ENCODE results near the gene CNTNAP2.

The CNTNAP2 gene

DNA sequence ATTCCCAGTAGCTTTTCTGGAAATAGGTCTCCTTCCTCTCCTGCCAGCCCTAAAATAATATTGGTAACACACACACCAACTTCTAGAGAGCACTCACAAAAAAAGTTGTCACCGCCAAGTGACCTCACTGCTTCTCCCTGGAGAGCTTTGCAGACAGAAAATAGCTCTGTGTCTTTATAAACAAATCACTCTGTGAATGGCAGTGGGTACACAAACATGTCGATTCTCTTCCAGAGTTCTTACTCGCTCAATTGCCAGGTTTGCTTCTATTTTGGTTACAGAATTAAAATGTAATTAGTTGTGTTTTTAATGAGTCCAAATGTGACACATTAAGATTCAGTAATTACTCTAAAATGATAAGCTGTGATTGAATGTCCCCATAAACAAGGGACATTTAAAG, 1824.8 kb downstream of the CNTNAP2 start:
- no peak for DNase-seq (ENCODE audit: low read depth)

DNA sequence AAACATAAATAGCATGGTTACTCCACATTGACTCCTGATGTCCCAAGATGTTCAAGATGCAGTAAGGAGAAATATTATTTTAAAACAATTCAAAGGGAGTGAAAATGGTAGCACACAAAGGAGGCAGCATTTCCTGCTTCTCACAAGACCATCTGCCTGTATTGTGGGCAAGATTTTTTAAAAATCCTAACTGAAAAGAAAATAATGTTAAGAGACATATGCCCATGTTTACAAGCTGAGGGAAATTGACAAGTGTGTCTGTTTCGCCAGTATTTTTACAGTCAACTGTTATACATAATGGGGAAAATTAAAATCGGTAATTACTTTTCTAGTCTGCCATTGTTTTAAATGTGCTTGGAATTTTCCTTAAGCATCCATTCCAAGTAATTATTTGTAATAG, 1827.7 kb downstream of the CNTNAP2 start:
- DNase-seq (ENCODE audit: low read depth): no peak

- no peak for DNase-seq (ENCODE audit: low read depth)
Measured at GRCh38 chr7:147952918-147953317, 1836.3 kb downstream of the CNTNAP2 start.

- no peak for DNase-seq (ENCODE audit: low read depth)
Measured at GRCh38 chr7:147968046-147968610, 1851.5 kb downstream of the CNTNAP2 start.

DNA sequence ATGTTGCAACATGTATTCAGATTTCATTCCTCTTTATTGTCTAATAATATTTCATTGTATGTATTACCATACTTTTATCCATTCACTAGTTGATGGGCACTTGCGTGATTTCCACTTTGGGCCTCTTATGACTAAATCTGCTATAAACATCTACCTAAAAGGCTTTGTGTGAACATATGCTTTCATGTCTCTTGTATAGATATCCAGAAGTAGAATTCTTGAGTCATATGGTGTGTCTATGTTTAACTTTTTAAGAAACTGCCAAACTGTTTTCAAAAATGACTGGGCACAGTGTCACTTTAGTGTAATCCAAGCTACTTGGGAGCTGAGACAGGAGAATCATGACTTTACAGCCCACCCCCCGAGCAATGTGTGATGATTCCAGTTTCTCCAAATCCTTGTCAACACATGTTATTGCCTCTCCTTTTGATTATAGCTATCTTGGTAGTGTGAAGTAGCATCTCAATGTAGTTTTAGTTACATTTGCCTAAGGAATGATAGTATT, 1855.1 kb downstream of the CNTNAP2 start:
- no peak for DNase-seq (ENCODE audit: low read depth)

DNA sequence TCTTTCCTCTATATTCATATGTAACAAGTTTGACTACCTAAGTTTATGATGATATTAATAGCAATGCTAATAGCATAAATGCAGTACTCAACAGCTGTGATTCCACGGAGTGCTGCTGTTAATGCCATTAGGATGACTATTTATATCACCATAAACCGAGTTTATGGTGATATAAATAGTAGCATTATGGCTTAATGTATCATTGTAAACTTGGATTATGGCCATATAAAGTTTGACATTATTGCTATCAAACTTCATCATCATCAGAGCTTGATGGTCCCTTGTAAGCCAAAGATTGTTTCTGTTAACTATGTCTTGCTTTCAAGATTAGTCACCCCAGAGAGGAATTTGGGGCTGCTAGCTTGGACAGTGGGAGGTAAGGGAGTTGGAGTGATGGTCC, 1861.6 kb downstream of the CNTNAP2 start:
- DNase-seq (ENCODE audit: low read depth): no peak

- no peak for DNase-seq (ENCODE audit: low read depth)
Measured at GRCh38 chr7:147978651-147979050, 1862.0 kb downstream of the CNTNAP2 start.

DNA sequence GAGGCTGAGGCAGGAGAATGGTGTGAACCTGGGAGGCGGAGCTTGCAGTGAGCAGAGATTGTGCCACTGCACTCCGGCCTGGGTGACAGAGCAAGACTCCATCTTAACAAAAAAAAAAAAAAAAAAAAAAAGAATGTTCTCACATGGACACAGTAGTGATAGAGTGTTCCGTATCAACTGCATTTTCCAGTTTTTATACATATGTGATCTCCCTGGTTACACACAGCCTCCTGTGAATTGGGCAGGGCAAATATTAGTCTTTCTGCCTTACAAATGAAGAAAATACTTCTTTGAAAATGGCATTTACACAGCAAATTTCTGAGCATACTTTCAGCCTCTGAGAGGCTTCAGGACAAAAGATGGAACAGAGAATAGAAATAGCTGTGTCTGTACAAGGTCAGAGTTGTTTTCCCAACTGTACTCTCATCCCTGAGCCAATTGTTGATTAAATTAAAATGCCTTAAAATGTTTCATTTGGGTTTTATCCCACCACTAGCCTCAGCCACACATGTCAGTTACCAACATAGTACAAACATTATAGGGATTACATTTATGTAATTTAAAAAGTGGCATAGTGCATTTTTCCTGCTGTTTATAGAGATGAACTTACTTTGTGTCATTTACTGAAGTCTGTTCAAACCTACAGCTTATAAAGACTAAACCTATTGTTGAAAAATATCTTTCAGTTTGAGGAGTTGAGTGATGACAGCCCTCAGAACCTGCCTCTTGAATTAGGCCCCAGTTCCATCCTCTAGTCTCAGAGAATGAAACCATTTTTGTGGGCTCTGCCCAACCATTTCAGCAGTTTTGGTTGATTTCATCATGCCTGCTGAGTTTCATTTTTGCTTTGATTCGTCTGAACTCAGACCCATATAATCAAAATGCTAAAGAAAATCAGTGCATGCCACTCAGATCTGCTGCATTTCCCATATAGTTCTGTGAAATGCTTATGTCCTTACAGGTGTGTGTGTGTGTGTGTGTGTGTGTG, 1864.5 kb downstream of the CNTNAP2 start:
- no peak for DNase-seq (ENCODE audit: low read depth)

DNA sequence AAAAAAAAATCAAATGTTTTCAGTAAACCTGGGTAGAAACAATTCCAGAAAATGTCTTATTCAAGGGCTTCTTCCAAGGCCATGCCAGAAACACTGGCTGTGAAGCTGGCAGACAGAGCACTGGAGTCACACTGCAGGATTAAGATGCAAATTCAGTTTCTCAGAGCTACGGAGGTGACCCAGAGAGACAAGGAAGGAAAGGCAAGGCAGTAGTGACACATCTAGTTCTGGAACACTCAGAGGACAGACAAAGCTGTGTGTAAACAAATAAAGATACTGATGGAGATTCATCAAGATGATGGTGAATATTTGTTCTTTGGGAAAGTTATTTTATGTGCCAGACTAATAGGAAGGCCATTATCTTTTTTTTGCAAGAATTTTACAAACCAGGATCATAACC, 1865.7 kb downstream of the CNTNAP2 start:
- DNase-seq (ENCODE audit: low read depth): no peak

- no peak for DNase-seq (ENCODE audit: low read depth)
Measured at GRCh38 chr7:147984265-147984664, 1867.7 kb downstream of the CNTNAP2 start.

GRCh38 chr7:147990079-147990478, 1873.5 kb downstream of the CNTNAP2 start:
- no peak for DNase-seq (ENCODE audit: low read depth)

DNA sequence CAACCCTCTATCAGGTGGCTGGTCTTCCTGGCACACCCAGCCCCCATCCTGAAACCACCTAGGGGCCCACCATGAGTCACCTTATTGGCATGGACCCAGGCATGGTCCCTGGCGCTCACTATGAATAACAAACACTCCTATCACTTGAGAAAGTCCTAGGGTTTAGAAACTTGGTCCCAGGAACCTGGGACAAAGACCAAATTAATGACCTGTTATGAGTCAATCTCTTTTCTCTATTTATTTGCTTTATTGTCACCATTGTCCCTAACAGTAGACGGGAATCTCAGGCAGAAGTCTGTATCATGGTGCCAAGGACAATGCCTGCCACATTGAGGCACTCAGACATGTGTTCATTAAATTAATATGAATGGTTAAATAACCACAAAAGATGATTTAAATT, 1874.3 kb downstream of the CNTNAP2 start:
- no peak for DNase-seq (ENCODE audit: low read depth)

DNA sequence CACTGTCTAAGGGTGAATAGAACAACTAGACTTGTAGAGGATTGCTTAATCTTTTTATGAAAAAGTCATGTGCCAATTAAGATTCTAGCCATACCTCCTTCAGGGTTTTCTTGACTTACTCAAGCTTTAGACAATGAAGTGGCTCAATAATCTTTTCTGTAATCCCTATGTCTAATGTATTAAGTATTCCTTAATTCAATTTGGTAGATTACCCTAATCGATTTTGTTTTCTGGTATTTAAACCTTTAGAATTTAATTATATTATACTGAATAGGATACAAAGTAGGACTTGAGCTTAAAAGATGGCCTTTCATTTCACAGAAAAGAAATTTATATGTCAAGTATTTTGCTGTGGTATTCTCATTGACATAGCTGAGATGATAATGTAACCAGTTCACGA, 1876.1 kb downstream of the CNTNAP2 start:
- no peak for DNase-seq (ENCODE audit: low read depth)

DNA sequence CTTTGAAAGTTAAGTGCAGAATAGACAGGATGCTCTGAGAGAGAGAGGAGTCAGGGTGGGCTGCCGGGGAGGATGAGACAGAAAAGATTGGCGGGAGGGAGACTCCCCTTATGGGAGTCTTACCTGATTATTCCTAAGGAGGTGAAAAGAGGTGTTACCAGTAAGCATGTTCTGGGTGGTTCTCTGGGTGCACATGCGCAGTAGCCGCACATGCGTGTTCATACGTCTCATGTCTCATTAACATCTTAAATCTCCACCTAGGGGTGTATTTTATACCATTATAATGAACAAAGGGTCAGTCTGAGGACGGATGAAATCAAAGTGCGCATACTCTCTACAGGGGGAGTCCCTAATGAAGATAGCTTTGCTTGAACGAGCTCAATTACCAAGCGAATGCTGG, 1881.0 kb downstream of the CNTNAP2 start:
- no peak for DNase-seq (ENCODE audit: low read depth)

- DNase-seq (ENCODE audit: low read depth): no peak
Measured at GRCh38 chr7:147999962-148000361, 1883.4 kb downstream of the CNTNAP2 start.

DNA sequence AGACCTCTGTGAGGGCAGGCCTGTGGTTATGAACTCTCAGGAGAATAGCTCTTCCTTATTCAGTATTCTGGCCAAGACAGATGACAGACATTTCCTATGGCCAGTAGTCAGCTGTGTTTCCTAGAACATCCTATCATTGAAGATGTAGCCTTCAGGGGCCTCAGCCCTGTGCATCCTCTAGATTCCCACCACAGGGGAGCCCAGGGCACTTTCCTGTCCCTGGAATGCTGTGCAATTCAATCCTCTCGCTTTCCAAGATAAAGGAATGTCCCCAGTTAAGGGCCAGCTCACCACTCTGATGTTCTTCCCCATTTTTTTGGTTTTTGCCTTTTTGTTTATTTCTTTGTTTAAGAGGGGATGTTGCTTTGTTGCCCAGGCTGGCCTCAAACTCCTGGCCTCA, 1895.2 kb downstream of the CNTNAP2 start:
- no peak for DNase-seq (ENCODE audit: low read depth)

GRCh38 chr7:148014001-148014400, 1897.4 kb downstream of the CNTNAP2 start:
- no peak for DNase-seq (ENCODE audit: low read depth)

DNA sequence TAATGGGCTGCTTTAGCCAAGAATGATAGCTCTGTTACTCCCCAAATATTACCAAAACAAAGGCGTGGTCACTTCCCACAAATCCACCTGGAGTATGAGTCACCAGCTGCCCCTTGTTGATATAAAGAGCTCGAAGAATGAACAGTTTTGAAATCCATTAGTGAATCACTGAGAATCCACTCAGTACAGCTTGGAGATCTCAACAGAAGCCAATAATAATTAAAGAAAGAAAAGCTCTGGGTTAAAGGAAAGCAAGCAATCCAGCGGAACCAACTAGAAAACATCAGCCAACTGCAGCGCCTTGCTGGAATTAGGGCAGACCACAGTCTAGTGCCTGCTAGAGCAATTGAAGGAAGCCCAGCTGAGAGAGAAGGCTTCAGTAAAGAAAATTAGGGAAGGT, 1897.9 kb downstream of the CNTNAP2 start:
- DNase-seq (ENCODE audit: low read depth): no peak

- no peak for DNase-seq (ENCODE audit: low read depth)
Measured at GRCh38 chr7:148017126-148017525, 1900.5 kb downstream of the CNTNAP2 start.

DNA sequence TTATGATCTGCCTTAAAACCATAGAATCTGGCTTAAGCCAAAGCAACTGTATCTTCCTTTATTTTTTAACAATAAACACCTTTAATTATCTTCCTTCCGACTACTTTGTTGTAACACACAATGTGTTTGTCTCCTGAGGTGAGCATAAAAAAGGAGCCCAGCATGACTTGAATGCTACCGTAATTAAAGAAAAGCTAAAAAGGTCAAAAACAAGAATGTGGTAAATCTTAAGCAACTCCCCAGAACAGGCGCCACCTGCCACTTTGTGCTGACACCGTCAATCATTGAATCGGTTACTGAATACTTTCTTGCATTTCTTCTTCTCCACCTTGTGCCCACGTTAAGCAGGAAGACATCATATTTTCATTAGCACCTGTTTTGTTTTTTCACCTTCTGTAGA, 1904.1 kb downstream of the CNTNAP2 start:
- no peak for DNase-seq (ENCODE audit: low read depth)

GRCh38 chr7:148021507-148022045, 1905.0 kb downstream of the CNTNAP2 start:
- DNase-seq (ENCODE audit: low read depth): no peak

- DNase-seq (ENCODE audit: low read depth): no peak
Measured at GRCh38 chr7:148022832-148023231, 1906.2 kb downstream of the CNTNAP2 start.

DNA sequence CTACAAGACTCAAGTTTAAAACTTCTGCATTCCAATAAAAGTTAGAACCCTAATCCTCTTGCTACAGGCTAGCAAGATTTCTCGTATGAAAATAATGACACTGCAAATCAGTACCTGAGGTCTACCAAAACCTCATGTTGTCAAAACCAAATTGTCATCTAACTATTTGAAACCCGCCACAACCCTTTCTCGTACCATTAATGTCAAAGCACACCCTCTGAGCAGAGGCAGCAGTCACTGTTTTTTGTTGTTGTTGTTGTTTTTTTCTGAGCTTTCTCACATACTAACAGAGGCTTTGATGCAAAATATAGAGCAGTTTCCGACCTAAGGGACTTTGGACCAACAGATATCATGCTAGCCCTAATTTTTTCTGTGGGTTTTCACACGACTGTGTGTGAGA, 1910.1 kb downstream of the CNTNAP2 start:
- no peak for DNase-seq (ENCODE audit: low read depth)
